Measurements from ENCODE around the gene TMEM266.

- TF ChIP-seq NFRKB (IDR thresholded peaks at IDR 0.05): no peak
- TF ChIP-seq SUZ12 (IDR thresholded peaks at IDR 0.05): no peak
- TF ChIP-seq FOXA1 (IDR thresholded peaks at IDR 0.05): no peak
- TF ChIP-seq FOXK2 (IDR thresholded peaks at IDR 0.05): no peak
- no peak for TF ChIP-seq SP1 (IDR thresholded peaks at IDR 0.05)
- no peak for TF ChIP-seq CTBP1 (IDR thresholded peaks at IDR 0.05; ENCODE audit: borderline replicate concordance)
- no peak for TF ChIP-seq FOXM1 (IDR thresholded peaks at IDR 0.05; ENCODE audit: borderline replicate concordance)
- TF ChIP-seq HDGF (IDR thresholded peaks at IDR 0.05; ENCODE audit: borderline replicate concordance): no peak
- TF ChIP-seq ARNT (IDR thresholded peaks at IDR 0.05): no peak
- TF ChIP-seq PKNOX1 (IDR thresholded peaks at IDR 0.05): no peak
- no peak for TF ChIP-seq BHLHE40 (IDR thresholded peaks at IDR 0.05; ENCODE audit: borderline replicate concordance)
- no peak for TF ChIP-seq ZNF384 (IDR thresholded peaks at IDR 0.05)
Measured at GRCh38 chr15:76204916-76205460, 145.2 kb downstream of the TMEM266 start.
